Measurements from ENCODE around the gene TSPOAP1.

TSPOAP1 gene

GRCh38 chr17:58276423-58276822, 52.2 kb downstream of the TSPOAP1 start:
- no peak for DNase-seq

DNA sequence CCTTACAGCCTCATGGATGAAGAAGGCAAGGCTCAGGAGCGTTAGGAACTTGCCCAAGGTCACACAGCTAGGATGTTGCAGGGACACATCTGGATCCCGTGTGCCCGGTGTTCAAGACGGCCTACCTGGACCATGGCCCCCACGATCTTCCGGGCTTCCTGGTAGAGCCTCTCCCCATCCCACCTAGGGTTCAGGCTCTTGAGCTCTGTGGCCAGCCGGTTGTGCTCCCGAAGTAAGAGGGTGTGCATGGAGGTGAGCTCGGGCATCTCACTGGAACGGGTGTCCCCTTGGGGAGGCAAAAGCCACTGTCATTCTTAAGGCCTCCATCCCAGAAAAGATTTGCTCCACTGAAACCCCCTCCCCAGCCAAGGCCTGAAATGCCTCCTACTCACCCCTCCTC, 53.2 kb downstream of the TSPOAP1 start:
- no peak for DNase-seq

DNA sequence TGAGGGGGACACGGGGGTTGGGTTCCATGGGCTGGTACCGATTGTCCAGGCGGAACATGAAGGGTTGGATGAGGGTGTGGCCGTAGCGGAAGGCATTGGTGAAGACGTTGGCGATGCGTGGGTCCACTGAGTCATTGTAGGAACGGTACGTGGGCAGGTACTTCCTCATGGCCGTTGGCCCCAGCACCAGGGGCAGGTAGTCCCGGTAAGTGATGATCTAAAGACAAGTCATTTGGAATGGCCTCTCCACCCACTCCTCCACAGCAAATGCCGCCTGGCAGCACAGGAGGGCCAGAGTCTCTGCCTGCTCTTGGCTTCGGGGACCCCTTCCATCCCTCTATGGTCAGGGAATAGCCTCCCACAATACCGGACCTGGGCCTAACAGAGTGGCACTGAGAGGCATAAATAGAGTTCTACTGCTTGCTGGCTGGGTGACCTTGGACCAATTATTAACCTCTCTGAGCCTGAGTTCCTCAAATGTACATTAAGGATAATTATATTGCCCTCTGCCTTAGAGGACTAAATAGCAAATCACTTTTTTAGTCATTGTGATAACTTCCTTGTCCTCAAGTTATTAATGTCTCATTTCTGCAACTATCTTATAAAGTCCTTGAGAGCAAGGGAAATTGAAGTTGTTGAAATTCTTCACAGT, 55.0 kb downstream of the TSPOAP1 start:
- no peak for DNase-seq

GRCh38 chr17:58272367-58273280, 56.0 kb downstream of the TSPOAP1 start:
- DNase-seq: no peak

DNA sequence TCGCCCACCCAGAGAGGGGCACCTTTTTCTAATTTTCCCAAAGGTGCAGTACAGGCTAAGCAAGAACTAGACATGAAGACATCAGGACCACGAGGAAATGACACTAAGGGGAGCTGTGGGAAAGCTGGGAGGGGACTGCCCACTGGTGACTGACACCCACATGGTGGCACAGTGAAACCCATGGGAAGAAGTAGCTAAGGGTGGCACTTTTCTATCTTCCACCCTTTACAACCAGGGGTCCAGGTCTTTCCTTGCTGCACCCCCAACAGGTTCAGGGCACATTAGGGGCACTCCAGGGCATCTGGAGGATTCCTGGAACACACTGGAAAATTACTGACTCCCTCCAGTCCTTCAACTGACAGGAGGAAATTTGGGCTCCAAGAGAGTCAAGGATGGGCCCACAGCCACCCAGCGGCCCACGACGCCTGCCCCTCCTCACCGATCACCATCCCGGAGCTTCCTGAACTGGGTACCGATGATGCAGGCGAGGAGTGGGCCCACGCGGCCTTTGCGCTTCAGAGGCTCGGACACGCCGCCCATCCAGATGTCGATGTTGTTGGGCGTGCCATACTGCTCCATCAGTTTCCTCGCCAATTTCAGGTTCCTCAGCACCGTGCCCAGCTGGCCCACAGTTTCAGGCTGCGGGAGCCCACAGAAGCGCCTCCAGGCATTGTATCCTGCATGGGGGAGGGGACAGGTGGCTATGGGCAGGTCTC, 57.2 kb downstream of the TSPOAP1 start:
- DNase-seq: no peak

GRCh38 chr17:58270476-58271215, 57.9 kb downstream of the TSPOAP1 start:
- DNase-seq: no peak

DNA sequence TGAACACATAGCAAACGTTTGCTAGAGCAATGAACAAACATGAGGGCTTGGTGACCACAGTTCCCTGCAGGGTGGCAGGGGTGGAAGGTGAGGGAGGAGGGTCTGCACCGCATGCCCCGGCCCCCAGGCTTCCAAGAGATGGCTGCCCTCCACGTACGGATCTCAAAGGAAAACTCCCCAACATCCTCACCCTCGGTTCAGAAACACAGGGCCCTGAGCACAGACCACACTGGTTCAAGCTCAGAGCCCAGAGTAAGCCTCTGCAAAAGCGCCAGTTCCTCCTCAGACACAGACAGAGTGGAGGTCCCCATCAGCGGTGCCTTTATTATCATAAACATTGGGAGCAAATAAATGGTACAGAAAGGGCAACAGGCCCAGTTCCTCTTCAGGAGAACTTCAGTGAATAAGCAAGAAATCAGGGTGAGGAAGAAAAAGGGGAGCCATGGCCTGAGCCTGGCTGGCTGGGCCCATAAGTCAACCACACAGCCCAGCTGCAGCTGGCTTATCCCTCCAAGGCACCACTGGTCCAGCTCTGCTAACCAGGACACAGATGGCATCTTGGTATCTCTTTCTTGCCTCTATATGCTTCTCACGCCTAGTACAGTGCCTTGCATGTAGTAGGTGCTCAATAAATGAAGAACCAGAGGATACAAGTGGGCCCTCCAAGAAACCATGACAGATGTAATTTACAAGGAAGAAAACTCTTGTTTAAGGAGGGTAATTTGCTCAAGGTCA, 58.9 kb downstream of the TSPOAP1 start:
- no peak for DNase-seq

- no peak for DNase-seq
Observed at GRCh38 chr17:58268774-58269556, 59.6 kb downstream of the TSPOAP1 start.

DNA sequence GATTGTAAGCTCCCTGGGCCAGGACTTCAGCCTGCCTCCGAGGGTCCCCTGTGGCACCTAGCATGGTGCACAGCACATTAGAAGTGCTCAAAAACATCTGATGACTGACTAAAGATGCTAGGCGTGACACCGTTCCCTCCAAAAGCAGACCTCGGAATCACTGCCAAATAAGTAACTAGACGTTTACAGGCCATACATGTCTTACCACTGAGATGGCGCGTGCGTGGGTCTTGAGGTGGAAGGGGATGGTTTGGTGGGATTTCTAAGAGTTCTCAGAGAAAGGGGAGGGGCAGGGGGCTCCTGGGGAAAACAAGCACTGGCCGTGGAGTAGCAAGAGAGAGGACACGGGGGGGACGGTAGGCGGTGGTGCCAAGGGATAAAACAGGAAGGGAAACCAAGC, 60.3 kb downstream of the TSPOAP1 start:
- no peak for DNase-seq

DNA sequence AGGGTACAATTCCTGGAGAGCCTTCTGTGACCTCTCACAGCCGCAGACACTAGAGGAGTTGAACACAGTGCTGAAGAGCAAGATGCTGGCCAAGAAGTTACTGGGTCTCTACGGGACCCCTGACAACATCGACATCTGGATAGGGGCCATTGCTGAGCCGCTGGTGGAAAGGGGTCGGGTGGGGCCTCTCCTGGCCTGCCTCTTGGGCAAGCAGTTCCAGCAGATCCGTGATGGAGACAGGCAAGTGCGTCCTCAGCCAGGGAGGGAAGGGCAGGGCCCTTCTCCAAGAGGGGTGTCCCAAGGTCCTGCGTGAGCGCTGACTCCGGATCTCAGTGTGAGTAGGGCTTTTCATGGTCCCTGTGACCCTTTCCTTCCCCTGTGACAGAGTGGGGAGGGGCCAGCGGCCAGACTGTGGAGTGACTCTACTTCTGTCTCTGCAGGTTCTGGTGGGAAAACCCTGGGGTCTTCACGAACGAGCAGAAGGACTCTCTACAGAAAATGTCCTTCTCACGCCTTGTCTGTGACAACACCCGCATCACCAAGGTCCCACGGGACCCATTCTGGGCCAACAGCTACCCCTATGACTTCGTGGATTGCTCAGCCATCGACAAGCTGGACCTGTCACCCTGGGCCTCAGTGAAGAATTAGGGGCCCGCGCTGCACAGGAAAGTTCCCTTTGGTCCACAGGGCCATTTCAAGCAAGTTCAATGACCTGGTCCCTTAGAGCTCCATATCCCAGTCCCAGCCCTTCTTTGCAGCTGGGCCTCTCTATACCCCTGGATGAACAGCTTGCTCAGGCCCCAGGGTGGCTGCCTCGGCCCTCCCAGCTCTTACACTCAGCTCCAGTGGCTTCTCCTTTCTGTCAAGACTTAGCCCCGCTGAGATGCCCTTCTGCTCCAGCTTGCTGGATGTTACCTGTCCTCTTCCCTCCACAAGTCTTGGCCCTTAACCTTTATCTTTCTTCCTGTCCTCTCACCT, 61.0 kb downstream of the TSPOAP1 start:
- no peak for DNase-seq

- DNase-seq: no peak
Observed at GRCh38 chr17:58265902-58266875, 62.4 kb downstream of the TSPOAP1 start.

- no peak for DNase-seq
Observed at GRCh38 chr17:58265271-58265670, 63.3 kb downstream of the TSPOAP1 start.

DNA sequence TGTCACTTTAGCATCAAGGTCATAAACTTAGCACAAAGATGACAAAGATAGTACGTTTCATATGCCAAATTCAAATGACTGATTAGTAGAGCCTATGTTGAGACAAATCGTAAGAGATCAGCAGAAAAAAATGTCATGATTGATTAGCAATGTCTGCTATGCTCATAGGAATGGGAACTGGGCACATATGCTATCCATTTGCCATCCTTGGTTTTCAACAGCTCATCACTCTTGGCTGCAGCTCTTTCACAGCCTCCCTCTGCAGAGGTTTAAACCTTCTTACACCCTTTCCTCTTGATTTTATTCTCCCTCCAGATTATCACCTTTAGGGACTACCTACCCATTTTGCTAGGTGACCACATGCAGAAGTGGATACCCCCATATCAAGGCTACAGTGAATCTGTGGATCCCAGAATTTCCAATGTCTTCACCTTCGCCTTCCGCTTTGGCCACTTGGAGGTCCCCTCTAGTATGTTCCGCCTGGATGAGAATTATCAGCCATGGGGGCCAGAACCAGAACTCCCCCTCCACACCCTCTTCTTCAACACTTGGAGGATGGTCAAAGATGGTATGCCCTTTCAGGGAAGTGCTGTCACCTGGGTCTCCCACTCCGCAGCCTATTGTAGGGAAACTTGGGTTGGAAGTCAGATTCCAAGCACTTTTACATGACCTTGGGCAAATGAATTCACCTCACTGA, 64.0 kb downstream of the TSPOAP1 start:
- no peak for DNase-seq

GRCh38 chr17:58263773-58264172, 64.8 kb downstream of the TSPOAP1 start:
- no peak for DNase-seq

GRCh38 chr17:58262149-58262548, 66.4 kb downstream of the TSPOAP1 start:
- DNase-seq: no peak

DNA sequence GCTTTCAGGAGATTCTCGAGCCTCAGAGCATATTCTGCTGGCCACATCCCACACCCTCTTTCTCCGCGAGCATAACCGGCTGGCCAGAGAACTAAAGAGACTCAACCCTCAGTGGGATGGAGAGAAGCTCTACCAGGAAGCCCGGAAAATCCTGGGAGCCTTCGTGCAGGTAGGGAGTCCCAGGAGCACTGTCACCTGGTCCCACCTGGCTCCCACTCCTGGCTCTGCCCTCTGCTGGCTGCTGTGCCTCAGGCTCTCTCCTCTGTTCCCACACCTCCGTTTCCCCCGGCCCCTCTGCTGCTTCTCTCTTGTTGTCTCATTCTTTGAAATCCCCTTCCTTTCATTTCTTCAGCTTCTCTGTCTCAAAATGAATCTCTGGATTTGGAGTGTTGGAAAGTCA, 73.8 kb downstream of the TSPOAP1 start:
- no peak for DNase-seq

- no peak for DNase-seq
Observed at GRCh38 chr17:58253082-58253481, 75.5 kb downstream of the TSPOAP1 start.

DNA sequence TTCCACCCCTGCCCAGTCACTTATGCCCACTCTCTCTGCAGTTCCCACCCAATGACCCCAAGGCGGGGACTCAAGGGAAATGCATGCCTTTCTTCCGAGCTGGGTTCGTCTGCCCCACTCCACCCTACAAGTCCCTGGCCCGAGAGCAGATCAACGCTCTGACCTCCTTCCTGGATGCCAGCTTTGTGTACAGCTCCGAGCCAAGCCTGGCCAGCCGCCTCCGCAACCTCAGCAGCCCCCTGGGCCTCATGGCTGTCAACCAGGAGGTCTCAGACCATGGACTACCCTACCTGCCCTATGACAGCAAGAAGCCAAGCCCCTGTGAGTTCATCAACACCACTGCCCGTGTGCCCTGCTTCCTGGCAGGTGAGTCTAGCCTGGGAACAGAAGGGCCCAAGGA, 76.5 kb downstream of the TSPOAP1 start:
- DNase-seq: no peak

All from fibroblast of upper back skin (primary cell).